Bone marrow (tissue), 2 donors: ENCODE data around the gene DRAP1.

Experiments
- DNase-seq, 2 donors: peaks; one replicate each; lab custom pipeline; 2025; lab: John Stamatoyannopoulos, UW

DRAP1 gene, protein sequence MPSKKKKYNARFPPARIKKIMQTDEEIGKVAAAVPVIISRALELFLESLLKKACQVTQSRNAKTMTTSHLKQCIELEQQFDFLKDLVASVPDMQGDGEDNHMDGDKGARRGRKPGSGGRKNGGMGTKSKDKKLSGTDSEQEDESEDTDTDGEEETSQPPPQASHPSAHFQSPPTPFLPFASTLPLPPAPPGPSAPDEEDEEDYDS

DNA sequence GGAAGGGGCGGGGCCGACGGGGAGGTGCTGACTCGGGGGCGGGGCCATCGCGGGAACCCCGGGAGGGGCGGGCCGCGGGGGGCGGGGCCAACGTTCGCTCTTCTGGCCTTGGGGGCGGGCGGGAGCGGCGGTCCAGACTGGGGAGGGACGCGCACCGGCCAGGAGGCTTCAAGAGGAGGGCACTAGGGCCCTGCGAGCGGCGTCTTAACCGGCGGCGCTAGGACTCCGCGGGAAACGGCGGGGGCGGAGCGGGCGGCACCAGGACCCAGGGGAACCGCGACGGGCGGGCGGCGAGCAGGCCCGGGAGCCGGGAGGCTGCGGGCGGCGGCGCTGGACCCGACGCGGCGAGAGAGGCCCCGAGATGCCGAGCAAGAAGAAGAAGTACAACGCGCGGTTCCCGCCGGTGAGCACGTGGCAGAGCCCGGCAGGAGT is at the start of gene DRAP1:
DRAP1 (plus strand) TSS at position 286 of the 432 bp plus-strand sequence; CDS start at position 362, 76 bp downstream.
- DNase-seq: peak; percentile 94 to 97

- no peak for DNase-seq
Observed at GRCh38 chr11:65869643-65870306, 49.5 kb upstream of the DRAP1 start.

GRCh38 chr11:65870307-65870658 is 48.9 kb upstream of the DRAP1 start:
- DNase-seq: no peak

DNA sequence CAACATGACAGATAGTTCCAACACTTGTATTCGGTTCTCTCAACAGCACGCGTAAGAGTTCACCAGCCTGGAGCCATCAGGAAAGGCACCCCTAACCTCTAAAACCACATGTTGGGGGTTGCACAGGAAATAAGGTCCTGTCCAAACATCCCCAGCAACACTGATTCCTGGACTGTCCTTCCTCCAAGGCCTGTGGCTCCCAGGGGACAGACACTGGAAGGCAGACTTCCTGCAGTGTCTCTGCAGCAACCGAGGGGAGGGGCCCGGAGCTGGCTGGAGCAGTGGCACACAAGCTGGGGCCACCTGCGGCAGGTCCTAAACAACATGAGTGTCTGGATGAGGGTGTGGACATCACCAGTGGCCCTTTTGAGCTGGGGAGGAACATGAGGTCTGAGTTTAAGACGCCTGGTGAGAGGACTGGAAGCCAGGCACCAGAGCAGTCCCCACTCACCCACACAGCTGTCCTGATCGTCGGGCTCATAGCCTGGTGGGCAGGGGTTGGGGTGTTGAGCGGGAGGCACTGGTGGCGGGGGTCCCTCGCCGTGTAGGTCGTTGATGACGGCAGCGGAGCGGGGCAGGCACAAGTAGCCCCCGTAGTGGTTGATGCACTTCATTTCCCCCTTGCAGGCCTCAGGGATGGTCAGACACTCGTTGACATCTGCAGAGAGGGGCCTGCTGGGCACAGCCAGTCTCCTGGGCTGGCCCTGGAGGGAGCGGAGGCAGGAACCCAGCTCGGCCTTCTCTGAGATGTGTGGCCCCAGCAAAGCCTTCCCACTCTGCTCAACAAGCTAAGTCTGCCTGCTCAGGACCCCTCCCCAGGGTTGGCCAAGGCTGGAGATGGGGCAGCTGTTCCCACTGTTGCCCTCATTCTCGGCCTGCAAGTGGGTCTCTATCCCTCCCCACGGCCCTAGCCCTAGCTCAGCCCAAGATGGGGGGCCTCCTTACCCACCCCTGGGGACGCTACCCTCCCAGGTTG is 48.2 kb upstream of the DRAP1 start:
- no peak for DNase-seq

DNA sequence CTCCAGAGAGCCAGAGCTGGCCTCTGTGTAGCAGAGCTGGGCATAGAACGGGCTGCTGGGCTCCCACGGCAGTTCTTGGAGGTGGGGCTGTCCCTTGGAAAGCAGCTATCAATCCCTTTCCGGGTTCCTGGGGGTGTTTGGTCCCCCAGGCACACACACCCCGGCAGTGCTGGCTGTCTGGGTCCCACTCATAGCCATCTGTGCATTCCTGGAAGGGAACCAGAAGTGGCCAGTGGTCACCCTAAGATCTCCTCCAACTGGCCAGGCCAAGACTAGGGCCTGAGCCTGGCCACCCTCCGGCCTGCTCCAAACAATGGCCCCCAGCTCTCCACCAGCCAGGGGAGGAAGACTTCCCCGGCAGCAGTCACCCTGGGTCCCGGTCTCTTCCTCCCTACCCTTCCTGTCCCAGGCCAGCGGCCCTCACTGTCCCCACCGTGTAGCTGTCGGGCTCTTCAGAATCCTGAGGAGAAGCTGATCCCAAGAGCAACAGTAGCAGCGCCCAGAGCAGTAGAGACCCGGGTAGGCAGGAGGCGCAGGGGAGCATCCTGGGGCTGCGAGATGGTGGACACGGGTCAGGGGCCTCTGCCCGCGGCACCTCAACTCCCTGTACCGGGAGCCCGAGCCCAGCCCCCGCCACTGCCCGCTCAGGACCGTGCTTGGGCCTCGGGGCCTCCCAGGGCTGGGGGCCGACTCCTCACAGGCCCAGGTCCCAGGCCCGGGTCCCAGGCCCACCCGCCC is 47.2 kb upstream of the DRAP1 start:
- DNase-seq: no peak

DNA sequence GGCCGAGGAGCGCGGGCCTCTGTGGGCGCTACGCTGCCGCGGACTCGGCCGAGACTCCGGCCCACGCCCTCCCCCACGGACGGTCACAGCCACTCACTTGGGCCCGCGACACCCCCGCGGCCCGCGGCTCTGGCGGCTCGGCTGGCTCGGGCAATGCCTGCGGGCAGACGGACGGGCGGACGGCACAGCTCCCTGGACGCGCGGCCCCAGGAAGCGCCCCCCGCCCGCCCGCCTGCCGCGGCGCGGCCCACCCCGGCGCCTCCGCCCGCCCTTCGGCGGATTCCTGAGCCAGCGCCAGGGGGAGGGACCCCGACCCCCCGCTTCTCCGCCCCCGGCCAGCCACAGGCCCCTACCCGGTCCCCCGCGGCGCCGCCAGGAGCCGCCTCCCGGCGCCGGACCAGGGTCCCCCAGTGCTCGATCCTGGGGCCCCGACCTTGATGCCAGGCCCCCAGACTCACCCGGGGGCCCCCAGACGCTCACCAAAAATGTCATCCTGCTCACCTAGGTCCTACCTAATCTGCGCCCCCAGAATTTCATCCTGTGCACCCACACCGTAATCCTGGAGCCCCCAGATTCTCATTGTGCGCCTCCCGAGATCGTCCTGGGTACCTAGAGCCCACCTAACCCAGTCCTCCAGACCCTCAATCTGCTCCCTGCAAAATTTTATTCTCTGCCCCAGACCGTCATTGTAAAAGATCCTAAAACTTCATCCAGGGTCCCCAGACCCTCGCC is 46.5 kb upstream of the DRAP1 start, which contains the start of gene EFEMP2:
EFEMP2 (minus strand) TSS at position 215 of the 732 bp plus-strand sequence. CDS start 446 bp downstream, outside the sequence.
- DNase-seq: no peak

GRCh38 chr11:65873318-65874156 is 45.7 kb upstream of the DRAP1 start:
- DNase-seq: peak; percentile 70 to 91

DNA sequence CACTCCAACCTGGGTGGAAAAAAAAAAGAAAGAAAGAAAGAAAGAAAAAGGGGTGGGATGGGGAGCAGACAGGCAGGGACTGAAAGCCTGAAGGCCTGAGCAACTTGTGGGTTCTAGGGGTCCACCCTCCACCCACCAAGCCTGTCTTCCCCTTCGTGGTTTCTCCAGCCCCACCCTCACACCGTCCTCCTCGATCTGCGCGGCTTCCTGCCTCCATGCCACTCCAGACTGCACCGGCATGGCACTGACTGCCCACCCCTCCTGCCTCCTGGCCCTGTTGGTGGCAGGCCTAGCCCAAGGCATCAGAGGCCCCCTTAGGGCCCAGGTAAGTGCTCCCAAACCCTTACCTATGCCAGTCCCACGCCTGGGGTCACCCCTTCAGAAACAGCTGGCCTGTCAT is 39.6 kb upstream of the DRAP1 start, which contains the start of gene CTSW:
CTSW (plus strand) TSS at position 221 of the 400 bp plus-strand sequence; CDS start at position 239, 18 bp downstream.
- peak in 1 of 2 donors; percentile 35 for DNase-seq

GRCh38 chr11:65880027-65880426 is 39.2 kb upstream of the DRAP1 start:
- DNase-seq: no peak

DNA sequence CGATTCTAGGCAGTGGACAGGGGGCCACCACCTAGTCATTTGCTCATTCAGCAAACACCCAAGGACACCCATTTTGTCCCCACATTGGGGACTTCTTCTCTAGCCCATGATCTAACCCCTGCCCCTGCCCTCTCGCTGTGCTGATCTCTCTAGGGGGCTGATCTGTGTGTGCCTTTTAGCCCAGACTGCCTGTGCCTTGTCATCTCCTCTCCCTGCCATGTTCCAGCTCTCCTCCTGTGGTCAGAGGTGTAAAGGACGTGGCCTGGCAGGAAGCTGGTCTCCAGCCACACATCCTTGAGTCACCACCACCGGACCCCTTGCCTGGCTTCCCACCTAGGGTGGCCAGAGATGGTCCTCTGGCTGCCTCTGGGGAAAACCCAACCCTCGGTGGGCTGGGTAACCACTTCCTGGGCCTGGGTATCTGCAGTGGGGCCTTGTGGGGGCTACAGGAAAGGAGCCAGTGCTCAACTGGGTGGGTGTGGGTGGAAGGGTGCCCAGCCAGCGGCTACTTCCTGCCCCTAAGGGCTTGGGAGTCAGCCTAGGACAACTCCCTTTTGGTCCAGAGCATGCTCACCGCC is 38.3 kb upstream of the DRAP1 start:
- DNase-seq: no peak

DNA sequence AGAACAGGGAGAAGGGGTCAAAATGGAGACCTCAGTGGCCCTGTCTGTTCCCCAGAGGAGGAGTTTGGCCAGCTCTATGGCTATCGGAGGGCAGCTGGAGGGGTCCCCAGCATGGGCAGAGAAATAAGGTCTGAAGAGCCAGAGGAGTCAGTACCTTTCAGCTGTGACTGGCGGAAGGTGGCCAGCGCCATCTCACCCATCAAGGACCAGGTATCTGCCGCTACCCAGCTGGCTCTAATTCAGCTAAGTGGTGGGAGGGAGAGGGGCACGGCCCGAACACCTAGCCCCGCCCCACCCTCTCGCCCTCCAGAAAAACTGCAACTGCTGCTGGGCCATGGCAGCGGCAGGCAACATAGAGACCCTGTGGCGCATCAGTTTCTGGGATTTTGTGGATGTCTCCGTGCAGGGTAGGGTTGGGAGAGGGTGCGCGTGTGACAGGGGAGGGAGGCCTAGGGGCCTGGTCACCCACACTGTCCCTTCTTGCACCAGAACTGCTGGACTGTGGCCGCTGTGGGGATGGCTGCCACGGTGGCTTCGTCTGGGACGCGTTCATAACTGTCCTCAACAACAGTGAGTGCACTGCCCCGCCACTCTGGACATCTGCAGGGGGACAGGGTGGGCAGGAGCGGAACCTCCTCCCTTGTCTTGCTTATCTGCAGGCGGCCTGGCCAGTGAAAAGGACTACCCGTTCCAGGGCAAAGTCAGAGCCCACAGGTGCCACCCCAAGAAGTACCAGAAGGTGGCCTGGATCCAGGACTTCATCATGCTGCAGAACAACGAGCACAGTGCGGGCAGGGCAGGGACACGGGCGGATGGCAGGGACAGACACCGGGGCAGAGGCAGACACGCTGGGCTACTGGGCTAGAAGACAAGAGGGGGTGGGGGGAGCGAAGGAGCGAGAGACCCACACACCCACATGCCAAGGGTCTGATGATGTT is 36.8 kb upstream of the DRAP1 start:
- no peak for DNase-seq

GRCh38 chr11:65883058-65883761 is 36.0 kb upstream of the DRAP1 start:
- no peak for DNase-seq

DNA sequence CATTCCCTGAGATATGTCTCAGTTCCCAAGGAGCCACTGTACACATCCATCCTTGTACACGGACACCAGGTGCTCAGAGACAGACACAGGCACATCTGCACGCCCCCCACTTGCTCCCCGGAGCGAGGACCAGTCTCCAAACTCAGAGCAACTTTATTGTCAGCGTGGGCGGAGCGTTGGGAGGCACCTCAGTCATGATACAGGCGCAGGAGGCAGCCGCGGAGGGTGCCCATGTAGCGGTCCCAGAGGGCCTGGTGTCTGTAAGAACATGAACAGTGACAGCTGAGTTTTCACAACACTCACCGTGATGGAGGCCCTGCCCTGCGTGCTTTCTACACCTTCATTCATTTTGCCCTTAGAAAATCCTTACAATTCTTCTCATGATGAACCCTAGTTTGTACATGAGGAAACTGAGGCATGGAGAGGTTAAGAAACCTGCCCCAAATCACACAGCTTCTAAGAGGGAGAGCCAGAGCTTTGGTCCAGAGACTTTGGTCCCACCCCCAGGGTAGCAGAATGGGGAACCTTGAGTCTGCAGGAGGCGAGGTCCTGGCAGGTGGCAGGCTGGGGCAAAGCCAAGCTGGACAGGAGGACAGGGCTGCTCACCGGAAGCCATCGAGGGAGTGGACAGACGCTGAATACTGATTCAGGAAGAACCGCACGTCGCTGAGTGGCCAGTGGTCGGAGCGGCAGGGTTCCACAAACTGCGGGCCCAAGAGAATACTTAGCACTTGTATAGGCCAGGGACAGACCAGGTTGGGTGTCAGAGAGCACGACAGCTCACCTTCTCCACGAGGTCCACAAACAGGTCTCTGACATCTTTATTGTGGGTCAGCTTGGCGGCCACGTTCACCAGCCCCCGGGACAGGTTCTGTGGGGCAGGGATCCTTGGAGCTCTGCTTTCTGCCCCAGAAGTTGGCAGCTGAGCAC is 35.2 kb upstream of the DRAP1 start:
- DNase-seq: no peak

GRCh38 chr11:65884716-65885092 is 34.5 kb upstream of the DRAP1 start:
- peak; percentile 48 to 61 for DNase-seq

- DNase-seq: no peak
Observed at GRCh38 chr11:65885231-65885630, 34.0 kb upstream of the DRAP1 start.

- DNase-seq: no peak
Observed at GRCh38 chr11:65885808-65886536, 33.3 kb upstream of the DRAP1 start.
